Chondrocyte (in vitro differentiated cells): ENCODE measurements around the gene RBMS1. TPM values are rescaled to one million over a fixed set of nuclear protein-coding genes. Genes with fewer than 3 reads are reported as not detected.

Source experiments
- DNase-seq: peaks from one replicate; pipeline ENCODE4 v3.0.0; 2021; ENCODE audit warnings: mixed read lengths, low spot score
- H3K27ac Mint-ChIP-seq: one replicate; pipeline ENCODE4 v1.8.0; 2021; ENCODE audit warnings: mild to moderate bottlenecking, moderate library complexity, mixed read lengths; ENCODE audit not compliant: unreplicated experiment
- H3K27me3 Mint-ChIP-seq: 2 replicates; pipeline ENCODE4 v1.8.0; 2021; ENCODE audit warnings: low read depth, mixed read lengths
- H3K36me3 Mint-ChIP-seq: 2 replicates; pipeline ENCODE4 v1.8.0; 2021; ENCODE audit warnings: low read depth, mixed read lengths
- H3K4me1 Mint-ChIP-seq: 2 replicates; pipeline ENCODE4 v1.8.0; 2021; ENCODE audit warnings: low read depth, mild to moderate bottlenecking, mixed read lengths
- H3K4me3 Mint-ChIP-seq: one replicate; pipeline ENCODE4 v1.8.0; 2021; ENCODE audit warnings: mild to moderate bottlenecking, moderate library complexity, mixed read lengths; ENCODE audit not compliant: unreplicated experiment
- H3K9me3 Mint-ChIP-seq: 2 replicates; pipeline ENCODE4 v1.8.0; 2021; ENCODE audit warnings: low read depth, mixed read lengths
- CTCF ChIP-seq: fragments of 200-600 bp; sonication (generic); IDR thresholded peaks from 2 replicates; pipeline ENCODE4 v1.5.0; 2021; ENCODE audit warnings: antibody characterized with exemption, mild to moderate bottlenecking, moderate library complexity
- long read RNA-seq: library from polyadenylated mRNA; stranded (forward); transcript quantifications from one replicate; pipeline ENCODE4 v2.0.0, GENCODE V29; 2021
- total RNA-seq: library from RNA; stranded (reverse); gene quantifications from 3 replicates; pipeline ENCODE4 v1.2.1, GENCODE V29; 2021

The RBMS1 gene
- 133 to 184 TPM (median 137 TPM) in 3 replicates for total RNA-seq
- long read RNA-seq, full-length matches to known transcripts, result 31 of 154 reads
- long read RNA-seq, partial matches to known transcripts, result 12 of 154 reads
- long read RNA-seq, other reads (novel, unspliced or antisense), result 111 of 154 reads

GRCh38 chr2:160493227-160494028 lies at the start of gene RBMS1:
Gene RBMS1 (minus strand): TSS chr2:160493807. CDS start chr2:160493363, 444 bp downstream.
- Mint-ChIP-seq H3K9me3 (no peaks in the 10 kb centered on the region), H3K4me3 (peak within 1 kb of the TSS; percentile 86), H3K36me3 (no peaks in the 10 kb centered on the region), H3K27ac (peak within 1 kb of the TSS; percentile 89), H3K27me3 (no peaks in the 10 kb centered on the region), H3K4me1 (peaks cover 37% of the 10 kb centered on the region)
- TF ChIP-seq CTCF, result no peak
- DNase-seq, result no peak

GRCh38 chr2:160541745-160542144 lies 48.1 kb upstream of the RBMS1 start:
- H3K4me3 Mint-ChIP-seq, result no peak overlapping the region
- no peaks in the 10 kb centered on the region for H3K27me3 Mint-ChIP-seq
- no peak for DNase-seq
- no peak overlapping the region for H3K27ac Mint-ChIP-seq
- H3K9me3 Mint-ChIP-seq, result no peaks in the 10 kb centered on the region
- TF ChIP-seq CTCF, result no peak
- H3K36me3 Mint-ChIP-seq, result no peaks in the 10 kb centered on the region
- H3K4me1 Mint-ChIP-seq, result no peaks in the 10 kb centered on the region

GRCh38 chr2:160538559-160539355 lies 45.1 kb upstream of the RBMS1 start:
- no peak for DNase-seq
- peaks cover 10% of the 10 kb centered on the region for H3K4me1 Mint-ChIP-seq
- no peak overlapping the region for H3K27ac Mint-ChIP-seq
- TF ChIP-seq CTCF, result no peak
- no peak overlapping the region for H3K4me3 Mint-ChIP-seq
- no peaks in the 10 kb centered on the region for H3K36me3 Mint-ChIP-seq
- no peaks in the 10 kb centered on the region for H3K9me3 Mint-ChIP-seq
- H3K27me3 Mint-ChIP-seq, result no peaks in the 10 kb centered on the region

GRCh38 chr2:160538115-160538514 lies 44.5 kb upstream of the RBMS1 start:
- H3K4me1 Mint-ChIP-seq, result peaks cover 16% of the 10 kb centered on the region
- no peaks in the 10 kb centered on the region for H3K27me3 Mint-ChIP-seq
- DNase-seq, result no peak
- H3K27ac Mint-ChIP-seq, result no peak overlapping the region
- H3K36me3 Mint-ChIP-seq, result no peaks in the 10 kb centered on the region
- H3K9me3 Mint-ChIP-seq, result no peaks in the 10 kb centered on the region
- no peak for TF ChIP-seq CTCF
- no peak overlapping the region for H3K4me3 Mint-ChIP-seq

- Mint-ChIP-seq H3K27me3 (no peaks in the 10 kb centered on the region), H3K9me3 (no peaks in the 10 kb centered on the region), H3K4me3 (no peak overlapping the region), H3K36me3 (no peaks in the 10 kb centered on the region), H3K4me1 (peaks cover 20% of the 10 kb centered on the region), H3K27ac (no peak overlapping the region)
- no peak for TF ChIP-seq CTCF
- DNase-seq, result no peak
These were observed 41.4 kb upstream of the RBMS1 start for GRCh38 chr2:160534996-160535395.
